ENCODE measurements around the gene LMF2.

GRCh38 chr22:50477923-50478322, 29.6 kb downstream of the LMF2 start:
- TF ChIP-seq CTCF (optimal IDR thresholded peaks at IDR 0.05 in 1 of 3, IDR thresholded peaks at IDR 0.05 in 1 of 3, conservative IDR thresholded peaks at IDR 0.05 in 1 of 3; ENCODE audit: extremely low read depth in 1 of 3, insufficient read depth in 2 of 3, low read length in 3 of 3) (no peak), EZH2 (IDR thresholded peaks at IDR 0.05; ENCODE audit: low read length) (no peak)

Measured in keratinocyte (primary cell).